ENCODE results near the gene SEH1L.

SEH1L gene

DNA sequence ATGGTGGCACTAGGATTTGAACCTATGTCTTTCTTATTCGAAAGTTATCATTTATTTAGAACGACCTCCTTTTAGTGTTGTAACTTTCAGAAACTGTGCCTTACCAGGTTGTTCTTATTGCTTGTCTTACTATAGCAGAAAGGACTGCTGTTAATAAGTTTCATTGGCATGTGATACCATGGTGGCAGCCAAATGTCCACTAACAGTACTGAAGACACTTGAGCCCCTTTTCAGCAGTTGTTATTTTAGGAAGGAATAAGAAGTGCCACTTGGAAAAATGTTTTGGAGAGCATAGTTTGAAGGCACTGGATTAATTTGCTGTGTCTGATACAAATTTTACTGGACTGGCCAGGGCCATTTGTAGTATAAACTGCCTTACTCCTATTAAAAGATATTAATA lies 81.1 kb downstream of the SEH1L start:
- Histone ChIP-seq H4K20me1 (ENCODE audit: insufficient read depth, low read length, poor library complexity, severe bottlenecking) (no peaks in the 10 kb centered on the region), H3K9me3 (ENCODE audit: insufficient read depth, low read depth, low read length) (no peaks in the 10 kb centered on the region), H3K9me2 (replicated peaks; ENCODE audit: low read depth, low read length) (no peaks in the 10 kb centered on the region), H3K4me3 (ENCODE audit: low read length, poor library complexity, severe bottlenecking) (no peak overlapping the region), H3K27me3 (ENCODE audit: insufficient read depth, low read length, poor library complexity, severe bottlenecking) (no peaks in the 10 kb centered on the region), H3K9ac (ENCODE audit: low read depth, low read length, poor library complexity, severe bottlenecking) (no peak overlapping the region), H3K79me2 (ENCODE audit: insufficient read depth, low read length) (peaks cover 31% of the 10 kb centered on the region), H3K4me2 (ENCODE audit: low read depth, low read length, poor library complexity, severe bottlenecking) (no peak overlapping the region), H3K36me3 (ENCODE audit: insufficient read depth, low read length) (peaks cover 88% of the 10 kb centered on the region), H3F3A (ENCODE audit: low read depth) (no peaks in the 10 kb centered on the region), H3K4me1 (ENCODE audit: insufficient read depth, low read length, poor library complexity, severe bottlenecking) (no peaks in the 10 kb centered on the region), H2AFZ (ENCODE audit: low read length) (no peak overlapping the region)
- TF ChIP-seq EZH2phosphoT487 (IDR thresholded peaks at IDR 0.05; ENCODE audit: borderline replicate concordance) (no peak), CTCF (conservative IDR thresholded peaks at IDR 0.05; ENCODE audit: low read length) (no peak)

GRCh38 chr18:13032173-13032572 lies 84.4 kb downstream of the SEH1L start:
- no peaks in the 10 kb centered on the region for H3F3A ChIP-seq (ENCODE audit: low read depth)
- no peaks in the 10 kb centered on the region for H3K27me3 ChIP-seq (ENCODE audit: insufficient read depth, low read length, poor library complexity, severe bottlenecking)
- H3K9me2 ChIP-seq (replicated peaks; ENCODE audit: low read depth, low read length) = no peaks in the 10 kb centered on the region
- no peak overlapping the region for H3K4me3 ChIP-seq (ENCODE audit: low read length, poor library complexity, severe bottlenecking)
- no peaks in the 10 kb centered on the region for H3K9me3 ChIP-seq (ENCODE audit: insufficient read depth, low read depth, low read length)
- peaks cover 82% of the 10 kb centered on the region for H3K36me3 ChIP-seq (ENCODE audit: insufficient read depth, low read length)
- H3K79me2 ChIP-seq (ENCODE audit: insufficient read depth, low read length) = peaks cover 14% of the 10 kb centered on the region; the same call in 1 of the 2 replicates
- TF ChIP-seq EZH2phosphoT487 (IDR thresholded peaks at IDR 0.05; ENCODE audit: borderline replicate concordance) (no peak), CTCF (conservative IDR thresholded peaks at IDR 0.05; ENCODE audit: low read length) (no peak)
- no peak overlapping the region for H3K9ac ChIP-seq (ENCODE audit: low read depth, low read length, poor library complexity, severe bottlenecking)
- no peaks in the 10 kb centered on the region for H4K20me1 ChIP-seq (ENCODE audit: insufficient read depth, low read length, poor library complexity, severe bottlenecking)
- no peaks in the 10 kb centered on the region for H3K4me1 ChIP-seq (ENCODE audit: insufficient read depth, low read length, poor library complexity, severe bottlenecking)
- H2AFZ ChIP-seq (ENCODE audit: low read length) = no peak overlapping the region
- H3K4me2 ChIP-seq (ENCODE audit: low read depth, low read length, poor library complexity, severe bottlenecking) = no peak overlapping the region

- H4K20me1 ChIP-seq (ENCODE audit: insufficient read depth, low read length, poor library complexity, severe bottlenecking) = no peaks in the 10 kb centered on the region
- no peaks in the 10 kb centered on the region for H3K27me3 ChIP-seq (ENCODE audit: insufficient read depth, low read length, poor library complexity, severe bottlenecking)
- peaks cover 11% of the 10 kb centered on the region; the same call in 1 of the 2 replicates for H3K79me2 ChIP-seq (ENCODE audit: insufficient read depth, low read length)
- no peaks in the 10 kb centered on the region for H3K4me1 ChIP-seq (ENCODE audit: insufficient read depth, low read length, poor library complexity, severe bottlenecking)
- H3K36me3 ChIP-seq (ENCODE audit: insufficient read depth, low read length) = peaks cover 71% of the 10 kb centered on the region
- no peaks in the 10 kb centered on the region for H3F3A ChIP-seq (ENCODE audit: low read depth)
- TF ChIP-seq CTCF (conservative IDR thresholded peaks at IDR 0.05; ENCODE audit: low read length) (no peak), EZH2phosphoT487 (IDR thresholded peaks at IDR 0.05; ENCODE audit: borderline replicate concordance) (no peak)
- H3K4me2 ChIP-seq (ENCODE audit: low read depth, low read length, poor library complexity, severe bottlenecking) = no peak overlapping the region
- no peak overlapping the region for H3K9ac ChIP-seq (ENCODE audit: low read depth, low read length, poor library complexity, severe bottlenecking)
- no peak overlapping the region for H3K4me3 ChIP-seq (ENCODE audit: low read length, poor library complexity, severe bottlenecking)
- H2AFZ ChIP-seq (ENCODE audit: low read length) = no peak overlapping the region
- H3K9me2 ChIP-seq (replicated peaks; ENCODE audit: low read depth, low read length) = no peaks in the 10 kb centered on the region
- no peaks in the 10 kb centered on the region for H3K9me3 ChIP-seq (ENCODE audit: insufficient read depth, low read depth, low read length)
These were observed 87.6 kb downstream of the SEH1L start for GRCh38 chr18:13035249-13035914.
